Tibial artery (tissue), 4 donors: ENCODE data around the gene SORBS2.

Source experiments
- DNase-seq, 2 donors: peaks; one replicate each; pipeline ENCODE4 v3.0.0-alpha.2; 2019
- H3K27ac ChIP-seq, 2 donors: fragments of 200-600 bp; sonication (generic) in 1 of 2; 1 replicate in 1 of 2; 2 replicates in 1 of 2; pipeline ENCODE4 v1.5.1; 2018 to 2019; ENCODE audit warnings: mild to moderate bottlenecking in 1 of 2
- H3K27me3 ChIP-seq, 2 donors: fragments of 200-600 bp; sonication (generic) in 1 of 2; one replicate each; pipeline versions ENCODE4 v1.5.1 to v1.6.0; 2016 to 2019
- H3K36me3 ChIP-seq, 3 donors: fragments of 200-600 bp; sonication (generic) in 2 of 3; one replicate each; pipeline ENCODE4 v1.5.1; 2016 to 2019; ENCODE audit warnings: mild to moderate bottlenecking in 2 of 3
- H3K4me1 ChIP-seq, 4 donors: fragments of 200-600 bp; sonication (generic) in 2 of 4; 1 replicate in 3 of 4; 2 replicates in 1 of 4; pipeline ENCODE4 v1.5.1; 2016 to 2019
- H3K4me3 ChIP-seq, 2 donors: fragments of 200-600 bp; sonication (generic) in 1 of 2; 1 replicate in 1 of 2; 2 replicates in 1 of 2; pipeline ENCODE4 v1.5.1; 2018 to 2019; ENCODE audit warnings: mild to moderate bottlenecking in 2 of 2
- H3K9me3 ChIP-seq, 3 donors: fragments of 200-600 bp; sonication (generic) in 1 of 3; one replicate each; pipeline ENCODE4 v1.5.1; 2016 to 2019
- intact Hi-C: fragments of 100-400 bp; cut with DNase I; formaldehyde crosslinking; loops from one replicate; pipeline ENCODE4 v1.15.0; 2023; ENCODE audit warnings: low total_unique reads
- TF ChIP-seq, protein P1 (sequence below), 2 experiments: fragments of 200-600 bp in 1 of 2; fragments of 450-650 bp in 1 of 2; IDR thresholded peaks; one replicate each; pipeline ENCODE4 v1.5.1; 2017 to 2019; ENCODE audit warnings: antibody characterized with exemption in 2 of 2, mild to moderate bottlenecking in 1 of 2, moderate library complexity in 1 of 2

Gene SORBS2

DNA sequence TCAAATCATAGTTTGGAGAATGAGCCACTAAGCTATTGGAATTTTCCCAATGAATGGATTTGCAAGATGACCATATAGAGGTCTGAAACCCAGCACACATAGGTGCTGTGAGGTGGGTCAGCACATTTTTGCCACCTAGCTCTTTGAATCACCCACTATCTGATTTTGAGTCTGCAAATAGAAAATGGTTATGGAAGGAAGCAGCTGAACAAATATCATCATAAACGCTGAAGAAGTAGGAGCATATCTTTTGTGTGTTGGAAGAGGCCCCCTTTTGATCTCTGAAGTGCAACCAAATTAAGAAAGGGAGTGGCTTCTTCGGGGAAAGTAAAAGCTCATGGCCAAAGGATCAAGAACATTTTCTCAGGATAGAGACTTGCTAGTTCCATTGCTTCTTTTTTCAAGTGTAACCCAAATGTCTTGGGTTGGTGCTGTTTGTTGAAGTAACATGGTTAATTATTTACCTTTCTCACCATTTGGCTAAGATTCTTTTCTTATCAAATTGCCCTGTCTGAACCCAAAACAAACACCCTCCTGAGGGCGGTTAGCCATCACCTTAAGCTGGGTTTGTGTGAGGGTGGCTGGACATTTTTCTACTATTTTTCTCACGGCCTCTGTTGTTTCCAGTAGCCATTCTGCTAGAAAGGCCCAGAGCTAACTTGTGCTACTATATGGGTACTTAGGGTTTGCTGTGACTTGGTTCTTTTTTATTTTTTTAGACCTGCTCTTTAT is 18.4 kb upstream of the SORBS2 start:
- Histone ChIP-seq H3K36me3 (no peaks in the 10 kb centered on the region), H3K9me3 (no peaks in the 10 kb centered on the region), H3K27ac (no peak overlapping the region), H3K4me1 (peaks cover 0 to 8% (median 2%) of the 10 kb centered on the region in 4 donors), H3K27me3 (no peaks in the 10 kb centered on the region), H3K4me3 (no peak overlapping the region)
- DNase-seq = no peak
- intact Hi-C loops = no loop called here
- TF ChIP-seq, protein P1, sequence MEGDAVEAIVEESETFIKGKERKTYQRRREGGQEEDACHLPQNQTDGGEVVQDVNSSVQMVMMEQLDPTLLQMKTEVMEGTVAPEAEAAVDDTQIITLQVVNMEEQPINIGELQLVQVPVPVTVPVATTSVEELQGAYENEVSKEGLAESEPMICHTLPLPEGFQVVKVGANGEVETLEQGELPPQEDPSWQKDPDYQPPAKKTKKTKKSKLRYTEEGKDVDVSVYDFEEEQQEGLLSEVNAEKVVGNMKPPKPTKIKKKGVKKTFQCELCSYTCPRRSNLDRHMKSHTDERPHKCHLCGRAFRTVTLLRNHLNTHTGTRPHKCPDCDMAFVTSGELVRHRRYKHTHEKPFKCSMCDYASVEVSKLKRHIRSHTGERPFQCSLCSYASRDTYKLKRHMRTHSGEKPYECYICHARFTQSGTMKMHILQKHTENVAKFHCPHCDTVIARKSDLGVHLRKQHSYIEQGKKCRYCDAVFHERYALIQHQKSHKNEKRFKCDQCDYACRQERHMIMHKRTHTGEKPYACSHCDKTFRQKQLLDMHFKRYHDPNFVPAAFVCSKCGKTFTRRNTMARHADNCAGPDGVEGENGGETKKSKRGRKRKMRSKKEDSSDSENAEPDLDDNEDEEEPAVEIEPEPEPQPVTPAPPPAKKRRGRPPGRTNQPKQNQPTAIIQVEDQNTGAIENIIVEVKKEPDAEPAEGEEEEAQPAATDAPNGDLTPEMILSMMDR (IDR thresholded peaks at IDR 0.05) = no peak

DNA sequence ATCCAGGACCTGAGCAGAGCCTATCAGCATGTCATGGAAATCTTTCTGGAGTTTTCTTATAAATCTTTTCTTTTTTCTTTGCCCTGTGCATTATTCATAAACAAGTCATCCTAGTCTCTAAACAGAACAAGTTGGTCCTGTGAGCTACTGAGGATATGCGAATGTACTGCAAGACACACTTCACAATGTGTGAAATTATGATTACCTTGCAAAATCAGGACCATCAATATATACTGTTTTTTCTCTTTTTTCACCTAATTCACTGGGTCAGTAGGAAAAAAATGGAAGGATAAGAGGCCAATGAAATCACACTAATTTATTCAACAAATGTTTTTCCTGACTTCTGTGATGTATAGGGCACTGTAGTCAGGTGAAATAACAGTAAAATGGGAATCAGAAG is 14.4 kb upstream of the SORBS2 start:
- H3K4me3 ChIP-seq = no peak overlapping the region
- TF ChIP-seq, protein P1 (IDR thresholded peaks at IDR 0.05) = no peak
- no peak overlapping the region for H3K27ac ChIP-seq
- H3K27me3 ChIP-seq = no peaks in the 10 kb centered on the region
- H3K4me1 ChIP-seq = peaks cover 0 to 4% (median 2%) of the 10 kb centered on the region in 4 donors
- no peak for DNase-seq
- no peaks in the 10 kb centered on the region for H3K9me3 ChIP-seq
- intact Hi-C loops = no loop called here
- no peaks in the 10 kb centered on the region for H3K36me3 ChIP-seq

DNA sequence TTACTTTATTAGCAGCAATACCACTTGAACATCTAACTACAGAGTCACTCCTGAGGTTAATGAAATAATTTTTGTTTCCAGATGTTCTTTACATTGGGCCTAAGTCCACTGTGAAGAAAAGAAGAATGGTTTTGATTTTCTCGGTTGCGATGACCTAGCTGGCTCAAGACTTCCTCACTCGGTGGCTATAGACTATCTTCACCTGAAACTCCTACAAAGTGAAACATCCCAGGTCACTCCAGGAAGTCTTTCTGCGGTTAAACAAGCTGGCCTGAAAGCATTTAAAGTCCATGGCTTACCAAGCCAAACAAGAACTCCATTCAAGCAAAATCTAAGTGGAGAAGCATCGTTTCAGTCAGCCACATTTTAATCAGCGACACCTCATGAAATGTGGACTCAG is 13.7 kb upstream of the SORBS2 start:
- no peak overlapping the region for H3K4me3 ChIP-seq
- no peaks in the 10 kb centered on the region for H3K27me3 ChIP-seq
- intact Hi-C loops = no loop called here
- peaks cover 0 to 2% (median 0%) of the 10 kb centered on the region in 4 donors for H3K4me1 ChIP-seq
- no peaks in the 10 kb centered on the region for H3K36me3 ChIP-seq
- H3K27ac ChIP-seq = no peak overlapping the region
- DNase-seq = no peak
- TF ChIP-seq, protein P1 (IDR thresholded peaks at IDR 0.05) = no peak
- no peaks in the 10 kb centered on the region for H3K9me3 ChIP-seq

DNA sequence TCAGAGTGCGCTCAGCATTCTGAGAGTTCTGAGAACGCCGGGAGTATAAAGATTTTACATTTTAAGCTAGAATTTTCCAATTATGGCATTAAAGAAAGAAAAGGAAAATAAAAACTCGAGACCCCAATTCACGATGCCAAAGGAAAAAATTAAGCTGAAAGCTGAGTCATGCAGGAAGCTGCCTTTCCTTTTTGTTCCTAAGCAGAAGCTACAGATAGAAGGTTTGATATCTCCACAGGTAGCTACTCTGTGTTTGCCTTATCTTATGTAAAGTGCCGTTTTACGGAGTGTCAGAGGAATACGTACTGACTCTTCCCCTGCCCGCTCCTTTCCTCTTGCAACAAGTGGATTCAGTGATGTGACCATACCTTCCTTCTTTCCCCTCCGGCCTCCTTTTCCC is 10.8 kb upstream of the SORBS2 start:
- Histone ChIP-seq H3K36me3 (no peaks in the 10 kb centered on the region), H3K27me3 (no peaks in the 10 kb centered on the region), H3K4me3 (no peak overlapping the region), H3K9me3 (no peaks in the 10 kb centered on the region), H3K4me1 (no peaks in the 10 kb centered on the region), H3K27ac (no peak overlapping the region)
- TF ChIP-seq, protein P1 (IDR thresholded peaks at IDR 0.05) = no peak
- DNase-seq = no peak
- intact Hi-C loops = no loop called here

DNA sequence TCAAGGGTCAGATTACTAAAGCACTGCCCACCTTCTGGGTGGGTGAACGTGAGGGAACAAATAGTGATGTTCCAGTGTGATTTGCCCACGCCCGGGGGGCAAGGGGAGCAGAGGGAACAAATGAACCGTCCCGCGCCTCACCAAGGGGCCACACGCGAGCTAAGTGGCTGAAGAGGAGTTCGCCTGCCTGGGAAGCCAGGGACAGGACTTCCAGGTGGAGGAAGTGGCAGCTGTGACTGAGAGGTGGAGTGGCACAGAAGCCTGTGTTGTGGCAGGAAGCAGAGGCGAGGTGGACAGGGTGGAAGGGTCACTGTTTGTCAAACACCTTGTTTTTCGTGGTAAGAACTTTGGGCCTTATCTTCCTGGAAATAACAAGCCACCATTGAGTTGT is 9.0 kb upstream of the SORBS2 start:
- H3K4me3 ChIP-seq = no peak overlapping the region
- TF ChIP-seq, protein P1 (IDR thresholded peaks at IDR 0.05) = no peak
- no peaks in the 10 kb centered on the region for H3K4me1 ChIP-seq
- no peaks in the 10 kb centered on the region for H3K9me3 ChIP-seq
- intact Hi-C loops = no loop called here
- no peaks in the 10 kb centered on the region for H3K27me3 ChIP-seq
- DNase-seq = no peak
- H3K36me3 ChIP-seq = no peaks in the 10 kb centered on the region
- no peak overlapping the region for H3K27ac ChIP-seq
